NCI-H2196 treated with DMSO at 0.1 percent for 48 hours (cell line): ENCODE measurements around the gene AKR7A2.
A peak's percentile ranks its signal among the peaks of the same experiment; 100 is the strongest.
"Not testable (repeated sequence)": the region's sequence is repeated elsewhere in the genome, so short reads cannot be mapped to it uniquely, and the experiment has no call there.

Source experiments
- DNase-seq: peaks from one replicate; lab custom pipeline; 2025; ENCODE audit not compliant: unreplicated experiment; lab: John Stamatoyannopoulos, UW

Gene AKR7A2

DNA sequence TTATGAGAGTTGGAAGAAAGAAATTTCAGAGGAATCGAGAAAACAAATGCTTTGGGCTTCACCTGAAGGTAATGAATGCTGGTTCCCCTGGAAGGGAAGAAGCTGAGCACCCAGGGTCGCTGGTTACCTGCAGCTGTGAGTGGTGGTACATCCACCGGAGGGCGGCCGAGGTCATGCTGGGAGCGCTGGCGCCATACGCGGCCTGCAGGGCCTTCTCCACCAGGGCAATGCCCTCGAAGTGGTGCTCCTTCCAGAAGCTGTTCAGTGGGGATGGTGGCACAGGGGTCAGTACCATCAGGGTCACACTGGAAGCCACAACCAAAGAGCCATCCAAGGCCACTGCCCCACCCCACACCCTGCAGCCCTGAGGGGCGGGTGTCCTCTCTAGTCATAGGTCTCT, 43.5 kb downstream of the AKR7A2 start:
- no peak for DNase-seq

DNA sequence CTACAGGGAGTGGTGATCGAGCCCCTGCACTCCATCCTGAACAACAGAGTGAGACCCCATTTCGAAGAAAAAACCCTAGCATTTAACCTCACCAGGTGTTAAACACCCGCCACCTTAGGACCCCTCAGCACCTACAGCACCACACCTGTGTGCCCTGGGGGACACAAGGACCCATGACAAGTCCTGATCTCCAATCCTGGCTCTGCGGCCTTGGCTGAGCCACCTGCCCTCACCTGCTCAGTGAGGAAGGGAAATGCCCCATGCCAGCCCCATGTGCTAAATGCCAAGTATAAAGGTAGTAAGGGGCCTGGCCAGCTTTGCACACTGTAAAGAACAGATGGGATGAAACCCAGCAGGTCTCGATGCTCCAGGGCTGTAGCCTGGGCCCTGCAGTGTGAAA, 49.2 kb downstream of the AKR7A2 start:
- no peak for DNase-seq

DNA sequence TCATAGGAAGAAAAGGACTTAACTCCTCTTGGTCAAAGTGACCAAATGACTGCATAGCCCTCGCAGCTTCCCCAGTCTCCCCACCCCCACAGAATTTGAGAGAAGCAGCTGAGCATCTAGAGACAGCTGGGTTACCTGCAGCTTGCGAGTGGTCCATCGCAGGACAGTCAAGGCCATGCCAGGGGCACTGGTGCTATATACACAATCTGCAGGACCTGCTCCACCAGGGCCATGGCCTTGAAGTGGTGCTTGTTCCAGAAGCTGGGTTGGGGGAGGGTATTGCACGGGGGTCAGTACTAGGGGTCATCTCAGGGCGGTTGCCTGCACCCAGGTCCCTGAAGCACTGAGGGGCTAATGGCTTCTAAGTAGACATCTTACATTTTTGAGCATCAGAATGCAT, 49.9 kb downstream of the AKR7A2 start:
- DNase-seq, result no peak

- peak; percentile 73 for DNase-seq
Observed at GRCh38 chr1:19260211-19261138, 51.5 kb downstream of the AKR7A2 start.

- DNase-seq, result no peak
Observed at GRCh38 chr1:19258353-19258752, 53.6 kb downstream of the AKR7A2 start.

DNA sequence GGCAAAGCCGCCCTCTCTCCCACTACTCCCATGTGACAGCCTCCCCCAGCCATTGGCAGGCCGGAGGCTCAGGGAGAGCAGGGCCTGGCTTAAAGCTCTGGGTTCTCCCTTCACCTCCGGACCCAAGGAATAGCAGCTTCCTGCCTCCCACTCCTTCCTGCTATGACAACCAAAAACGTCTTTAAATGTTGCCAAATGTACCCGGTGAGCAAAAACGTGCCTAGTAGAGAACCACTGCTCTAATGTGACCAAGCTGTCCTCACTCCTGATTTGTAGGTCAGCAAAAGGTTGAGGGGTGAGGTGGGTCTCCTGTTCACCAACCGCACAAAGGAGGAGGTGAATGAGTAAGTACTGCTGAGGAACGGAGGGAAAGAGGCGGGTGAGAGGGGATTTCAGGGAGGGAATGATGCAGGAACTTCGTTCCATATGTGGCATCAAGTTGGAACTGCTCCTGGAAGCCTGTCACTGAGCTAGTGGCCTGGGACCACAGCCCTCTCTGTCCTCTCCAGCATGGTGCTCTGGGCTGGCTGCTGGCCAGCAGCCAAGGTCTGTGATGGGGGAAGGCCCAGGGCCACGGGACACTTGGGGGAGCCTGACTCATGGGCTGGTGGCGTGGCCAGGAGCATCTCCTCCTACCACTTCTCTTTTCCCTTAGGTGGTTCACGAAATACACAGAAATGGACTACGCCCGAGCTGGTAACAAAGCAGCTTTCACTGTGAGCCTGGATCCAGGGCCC, 54.6 kb downstream of the AKR7A2 start:
- no peak for DNase-seq

GRCh38 chr1:19256301-19256700, 55.6 kb downstream of the AKR7A2 start:
- not testable (repeated sequence) for DNase-seq

GRCh38 chr1:19255288-19255687, 56.7 kb downstream of the AKR7A2 start:
- DNase-seq, result no peak

DNA sequence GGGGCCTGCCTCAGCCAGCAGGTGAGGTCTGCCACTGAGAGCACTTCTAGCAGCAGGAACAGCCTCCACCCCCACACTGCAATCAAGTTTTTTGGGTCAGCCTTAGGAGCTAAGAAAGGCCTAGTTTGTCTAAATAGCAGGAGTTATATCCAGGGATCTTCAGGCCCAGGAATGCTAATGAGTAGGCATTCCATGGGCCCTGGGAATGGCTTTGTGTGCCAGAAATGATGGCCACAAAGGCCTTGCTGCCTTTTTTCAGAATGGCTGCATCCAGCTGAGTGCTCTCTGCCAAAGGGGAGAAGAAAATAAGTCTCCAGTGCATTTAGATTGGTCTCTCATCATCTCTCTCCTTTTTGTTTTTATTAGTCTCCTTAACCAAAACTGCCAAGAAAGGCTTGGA, 57.5 kb downstream of the AKR7A2 start:
- DNase-seq, result no peak
